GM10847 (cell line): ENCODE data around the gene STK4.

Source experiments
- POLR2A ChIP-seq: IDR thresholded peaks from 2 replicates; pipeline ENCODE4 v1.6.1; 2011; ENCODE audit not compliant: insufficient read length; ENCODE audit errors: extremely low read depth

STK4 gene

DNA sequence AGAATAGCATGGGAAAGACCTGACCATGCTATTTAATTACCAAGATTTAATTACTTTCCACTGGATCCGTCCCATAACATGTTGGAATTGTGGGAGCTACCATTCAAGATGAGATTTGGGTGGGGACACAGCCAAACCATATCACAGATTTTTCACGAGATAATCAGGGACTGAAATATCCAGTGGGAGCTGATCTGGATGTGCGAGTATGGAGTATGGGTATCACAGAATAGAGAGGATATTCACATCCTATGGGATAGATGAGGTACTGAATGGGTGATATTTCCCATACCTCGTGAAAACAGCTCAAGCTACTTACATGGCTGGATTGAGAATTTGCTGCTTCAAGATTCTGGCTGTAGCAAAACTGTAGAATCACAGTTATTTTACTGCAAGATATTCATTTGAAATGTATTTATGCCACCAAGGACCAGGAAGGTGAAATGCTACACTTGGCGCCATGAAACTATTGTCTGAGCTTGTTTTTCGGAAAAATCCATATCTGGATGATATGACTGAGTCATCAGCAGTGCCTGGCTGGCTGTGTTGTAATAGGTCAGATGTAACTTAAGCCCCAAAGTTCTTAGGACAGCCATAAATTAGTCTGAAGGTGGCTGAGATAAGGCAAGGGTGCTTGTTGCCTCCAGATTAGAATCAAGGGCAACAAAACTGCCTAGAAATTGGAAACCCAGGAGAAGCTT is 104.8 kb downstream of the STK4 start:
- TF ChIP-seq POLR2A = no peak

- no peak for TF ChIP-seq POLR2A
Measured at GRCh38 chr20:45072066-45072465, 105.8 kb downstream of the STK4 start.

GRCh38 chr20:45073221-45073620 is 106.9 kb downstream of the STK4 start:
- no peak for TF ChIP-seq POLR2A

DNA sequence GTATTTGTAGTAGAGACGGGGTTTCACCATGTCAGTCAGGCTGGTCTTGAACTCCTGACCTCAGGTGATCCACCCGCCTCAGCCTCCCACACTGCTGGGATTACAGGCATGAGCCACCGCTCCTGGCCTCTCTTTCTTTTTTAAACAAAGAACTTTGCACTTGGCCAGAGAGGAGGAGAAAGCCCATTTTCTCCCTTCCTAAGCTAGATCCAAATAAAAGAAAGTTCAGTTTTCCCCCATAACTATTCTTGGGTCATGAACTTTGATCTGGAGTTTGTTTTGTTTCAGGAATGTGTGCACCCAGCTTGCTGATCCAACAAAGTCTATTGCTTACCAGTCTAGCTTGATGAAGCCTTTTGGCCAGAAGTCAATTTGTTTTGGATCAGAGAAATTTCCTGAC is 111.2 kb downstream of the STK4 start:
- TF ChIP-seq POLR2A = no peak

- TF ChIP-seq POLR2A = no peak
Measured at GRCh38 chr20:45080867-45081624, 114.7 kb downstream of the STK4 start.

- TF ChIP-seq POLR2A = no peak
Measured at GRCh38 chr20:45082468-45082867, 116.2 kb downstream of the STK4 start.

DNA sequence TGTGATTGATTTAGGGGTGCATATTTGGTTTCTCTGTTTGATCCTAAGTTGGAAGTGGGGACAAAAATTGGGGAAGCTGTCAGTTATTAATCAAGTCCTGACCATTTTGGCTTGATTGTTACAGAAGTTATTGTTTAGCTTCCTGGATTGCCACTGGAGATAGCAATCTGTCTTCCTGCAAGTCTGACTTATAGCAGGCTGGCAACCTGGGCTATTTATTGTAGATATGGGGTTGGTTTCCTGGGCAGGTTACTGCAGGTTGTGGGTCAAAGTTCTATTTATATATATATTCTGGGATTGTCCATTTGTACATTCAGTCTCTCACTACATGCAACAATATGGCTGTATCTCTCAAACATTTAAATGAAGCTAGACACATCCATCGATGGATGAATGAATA is 116.8 kb downstream of the STK4 start:
- no peak for TF ChIP-seq POLR2A

- no peak for TF ChIP-seq POLR2A
Measured at GRCh38 chr20:45085289-45085688, 119.0 kb downstream of the STK4 start.

GRCh38 chr20:45085867-45086266 is 119.6 kb downstream of the STK4 start:
- TF ChIP-seq POLR2A = no peak

GRCh38 chr20:45087097-45087790 is 120.9 kb downstream of the STK4 start:
- TF ChIP-seq POLR2A = no peak

DNA sequence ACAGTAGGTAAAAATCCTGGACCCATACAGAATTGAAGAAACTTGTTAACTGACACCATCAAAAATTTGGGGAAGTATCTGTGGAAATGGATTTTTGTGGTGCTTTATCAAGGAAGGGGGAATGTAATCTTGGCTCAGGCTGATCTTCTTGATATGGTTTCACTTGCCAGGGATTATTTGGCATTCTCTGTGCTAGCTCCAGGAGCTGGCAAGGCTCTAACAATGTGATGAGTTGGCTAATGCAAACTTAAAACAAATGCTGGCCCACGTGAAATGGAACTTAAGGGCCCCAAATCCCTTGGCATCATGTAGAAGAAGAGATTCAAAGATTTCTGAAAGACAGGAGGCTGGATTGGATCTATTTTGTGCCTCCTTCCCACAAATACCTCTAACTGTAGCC is 121.5 kb downstream of the STK4 start:
- no peak for TF ChIP-seq POLR2A

DNA sequence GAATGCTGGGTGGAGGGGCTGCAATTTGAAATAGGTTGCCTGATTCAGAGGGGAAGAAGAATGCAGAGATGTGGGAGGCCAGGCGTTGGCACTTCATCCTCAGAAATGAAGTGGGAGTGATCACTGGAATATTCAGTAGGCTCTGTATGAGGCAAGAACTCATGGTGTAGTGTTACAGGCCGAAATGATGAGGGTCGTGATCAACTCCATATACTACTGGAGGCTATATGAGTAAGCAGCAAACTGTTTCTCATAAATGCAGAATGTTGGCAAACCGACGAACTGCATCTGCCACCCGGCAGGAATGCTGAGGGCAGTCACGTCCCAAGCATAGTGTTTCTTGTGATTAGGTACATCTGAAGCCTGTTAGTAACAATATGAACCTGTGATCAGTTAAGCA is 121.9 kb downstream of the STK4 start:
- TF ChIP-seq POLR2A = no peak

GRCh38 chr20:45090481-45090880 is 124.2 kb downstream of the STK4 start:
- TF ChIP-seq POLR2A = no peak

DNA sequence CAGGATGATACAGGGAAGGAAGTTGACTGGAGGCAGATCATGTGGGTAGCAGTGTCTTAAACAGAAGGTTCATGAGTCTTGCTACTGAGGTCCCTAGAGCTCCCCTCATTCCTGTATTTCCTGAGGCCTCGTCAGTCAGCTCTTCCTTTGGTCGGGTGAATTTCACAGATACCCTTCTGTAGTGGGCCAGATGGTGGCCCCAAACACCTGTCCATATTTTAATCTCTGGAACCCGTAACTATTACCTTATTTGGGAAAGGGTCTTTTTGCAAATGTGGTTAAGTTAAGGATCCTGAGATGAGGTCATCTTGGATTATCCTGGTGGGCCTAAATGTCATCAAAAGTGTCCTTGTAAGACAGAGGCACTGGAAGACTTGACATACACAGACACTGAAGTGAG is 125.1 kb downstream of the STK4 start:
- no peak for TF ChIP-seq POLR2A

GRCh38 chr20:45092898-45093297 is 126.6 kb downstream of the STK4 start:
- no peak for TF ChIP-seq POLR2A

DNA sequence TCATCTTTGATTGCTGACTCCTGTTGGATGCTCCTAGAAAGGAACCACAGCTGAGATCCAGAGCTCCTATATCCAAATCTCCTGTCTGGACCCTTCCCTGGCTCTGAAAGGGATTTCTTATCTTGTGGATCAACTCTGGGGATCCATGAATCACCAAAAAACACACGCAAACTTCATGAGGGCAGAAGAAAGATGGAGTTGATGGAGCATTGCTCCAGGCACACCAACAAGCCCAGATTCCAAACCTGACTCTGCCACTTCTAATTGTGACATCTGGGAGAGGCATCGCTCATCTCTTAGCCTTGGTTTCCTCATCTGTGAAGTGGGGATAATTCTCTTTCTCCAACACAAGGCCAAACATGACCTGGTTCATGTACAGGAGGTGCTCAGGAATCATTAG is 127.9 kb downstream of the STK4 start:
- no peak for TF ChIP-seq POLR2A
